GM12865 (cell line): Measurements from ENCODE around the gene DCTN3.

Experiments used
- DNase-seq: peaks from one replicate; pipeline ENCODE4 v3.0.0; 2010; ENCODE audit warnings: low read depth
- H3K4me3 ChIP-seq: 2 replicates; pipeline ENCODE4 v1.5.1; 2011; ENCODE audit warnings: mild to moderate bottlenecking, low read depth, low read length, control low read depth
- TF ChIP-seq, protein P1 (sequence below): IDR thresholded peaks from 2 replicates; pipeline ENCODE4 v1.5.1; 2011; ENCODE audit warnings: low read length, control low read depth, low read depth, inconsistent platforms; ENCODE audit not compliant: insufficient read depth; ENCODE audit errors: missing control alignments

The DCTN3 gene

DNA sequence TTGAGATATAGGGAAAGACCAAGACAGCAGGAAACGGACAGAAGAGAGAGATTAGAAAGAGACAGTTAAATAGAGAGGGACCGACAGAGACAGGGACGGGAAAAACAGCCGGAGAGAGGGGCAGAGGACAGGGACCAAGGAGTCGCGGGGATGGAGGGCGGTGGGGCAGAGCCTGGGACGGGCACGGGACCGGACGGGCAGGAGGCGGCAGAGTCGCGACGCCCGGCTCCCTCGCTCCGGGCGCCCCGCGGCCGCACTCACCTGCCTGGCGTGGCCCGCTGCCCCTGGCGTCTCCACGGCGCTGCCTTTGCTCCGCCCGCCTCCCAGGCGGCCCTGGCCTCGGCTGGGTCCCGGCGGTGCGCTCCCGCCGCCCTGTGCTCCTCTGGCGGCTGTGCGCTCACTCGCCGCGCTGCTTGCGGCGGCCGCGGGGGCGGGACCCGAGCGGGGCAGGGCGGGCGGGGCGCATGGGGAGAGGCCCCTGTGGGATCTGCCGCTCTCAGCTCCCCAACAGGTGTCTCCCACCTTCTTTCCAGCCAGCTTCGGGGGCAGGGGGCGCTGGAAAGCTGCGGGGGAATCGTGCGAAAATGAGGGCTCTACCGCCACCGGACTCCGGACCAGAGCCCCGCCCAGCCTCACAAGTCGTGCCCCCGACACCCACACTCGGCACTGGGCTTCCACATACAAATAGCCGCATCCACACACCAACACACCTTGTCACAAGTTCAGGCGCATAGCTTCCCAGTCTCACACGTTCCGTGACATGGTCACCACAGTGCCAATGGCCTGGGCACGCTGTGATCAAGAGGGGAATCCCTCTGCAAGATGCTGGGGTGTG is 8.6 kb upstream of the DCTN3 start, which contains the start of gene ARID3C:
ARID3C (minus strand) TSS at position 411 of the 835 bp plus-strand sequence. CDS start 1,052 bp downstream, outside the sequence.
- no peak for DNase-seq
- H3K4me3 ChIP-seq, result no peak within 1 kb of the TSS
- TF ChIP-seq, protein P1, sequence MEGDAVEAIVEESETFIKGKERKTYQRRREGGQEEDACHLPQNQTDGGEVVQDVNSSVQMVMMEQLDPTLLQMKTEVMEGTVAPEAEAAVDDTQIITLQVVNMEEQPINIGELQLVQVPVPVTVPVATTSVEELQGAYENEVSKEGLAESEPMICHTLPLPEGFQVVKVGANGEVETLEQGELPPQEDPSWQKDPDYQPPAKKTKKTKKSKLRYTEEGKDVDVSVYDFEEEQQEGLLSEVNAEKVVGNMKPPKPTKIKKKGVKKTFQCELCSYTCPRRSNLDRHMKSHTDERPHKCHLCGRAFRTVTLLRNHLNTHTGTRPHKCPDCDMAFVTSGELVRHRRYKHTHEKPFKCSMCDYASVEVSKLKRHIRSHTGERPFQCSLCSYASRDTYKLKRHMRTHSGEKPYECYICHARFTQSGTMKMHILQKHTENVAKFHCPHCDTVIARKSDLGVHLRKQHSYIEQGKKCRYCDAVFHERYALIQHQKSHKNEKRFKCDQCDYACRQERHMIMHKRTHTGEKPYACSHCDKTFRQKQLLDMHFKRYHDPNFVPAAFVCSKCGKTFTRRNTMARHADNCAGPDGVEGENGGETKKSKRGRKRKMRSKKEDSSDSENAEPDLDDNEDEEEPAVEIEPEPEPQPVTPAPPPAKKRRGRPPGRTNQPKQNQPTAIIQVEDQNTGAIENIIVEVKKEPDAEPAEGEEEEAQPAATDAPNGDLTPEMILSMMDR, result no peak

DNA sequence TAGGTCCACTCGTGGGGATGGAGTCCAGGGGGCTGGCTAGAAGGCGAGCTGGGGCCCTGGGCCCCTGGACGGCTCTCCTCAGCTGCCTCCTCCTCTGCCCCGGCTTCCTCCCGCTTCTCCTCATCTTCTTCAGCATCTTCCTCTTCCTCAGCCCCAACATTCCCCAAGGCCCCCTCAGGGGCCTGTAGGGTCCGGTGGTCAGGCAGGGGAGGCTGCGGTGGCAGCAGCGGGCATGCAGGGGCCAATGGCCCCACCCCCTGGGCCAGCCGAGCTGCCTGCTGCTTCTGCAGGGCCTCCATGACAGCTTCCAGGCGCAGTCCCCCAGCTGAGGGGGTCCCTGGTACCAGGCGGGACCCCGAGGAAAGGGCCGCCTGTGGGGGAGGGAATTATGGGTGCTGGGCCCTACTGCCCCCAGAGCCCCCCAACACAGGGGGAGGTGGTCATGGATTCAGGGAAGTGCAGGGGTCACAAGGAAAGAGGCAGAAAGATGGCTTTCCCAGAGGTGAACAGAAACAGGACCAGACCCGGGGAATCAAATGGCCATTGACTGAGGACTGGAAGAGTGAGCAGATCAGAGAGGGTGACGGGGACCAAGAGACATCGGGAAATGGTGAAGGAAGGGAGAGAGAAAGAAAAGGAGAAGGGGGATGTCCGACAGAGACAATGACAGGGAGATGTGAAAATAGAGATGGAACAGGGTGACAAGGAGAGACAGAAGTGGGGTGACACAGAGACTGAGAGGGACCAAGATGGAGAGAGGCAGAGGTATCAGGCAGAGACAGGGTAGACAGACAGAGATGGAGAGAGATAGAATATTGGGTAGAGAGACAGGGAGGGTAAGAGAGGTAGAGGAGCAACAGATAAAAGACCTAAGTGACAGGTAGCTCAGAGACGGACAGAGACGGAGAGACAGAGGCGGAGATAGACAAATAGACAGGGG is 7.7 kb upstream of the DCTN3 start:
- DNase-seq, result no peak
- no peak overlapping the region for H3K4me3 ChIP-seq
- TF ChIP-seq, protein P1, result no peak

DNA sequence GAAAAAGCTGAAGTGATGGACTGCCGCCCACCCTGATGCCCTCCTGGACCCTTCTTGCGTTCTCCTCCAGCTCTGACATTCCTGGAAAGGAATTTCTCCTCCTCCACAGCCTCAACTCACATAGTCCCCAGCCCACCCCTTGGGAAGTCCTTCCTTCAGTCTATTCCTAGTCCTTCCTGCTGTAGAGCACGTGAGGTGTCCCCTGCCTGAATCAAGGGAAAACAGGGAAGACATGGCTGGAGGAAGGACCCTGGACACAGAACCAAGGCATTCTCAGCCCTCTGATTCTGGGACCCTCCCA is 4.8 kb upstream of the DCTN3 start:
- H3K4me3 ChIP-seq, result no peak overlapping the region
- DNase-seq, result no peak
- TF ChIP-seq, protein P1, result no peak

DNA sequence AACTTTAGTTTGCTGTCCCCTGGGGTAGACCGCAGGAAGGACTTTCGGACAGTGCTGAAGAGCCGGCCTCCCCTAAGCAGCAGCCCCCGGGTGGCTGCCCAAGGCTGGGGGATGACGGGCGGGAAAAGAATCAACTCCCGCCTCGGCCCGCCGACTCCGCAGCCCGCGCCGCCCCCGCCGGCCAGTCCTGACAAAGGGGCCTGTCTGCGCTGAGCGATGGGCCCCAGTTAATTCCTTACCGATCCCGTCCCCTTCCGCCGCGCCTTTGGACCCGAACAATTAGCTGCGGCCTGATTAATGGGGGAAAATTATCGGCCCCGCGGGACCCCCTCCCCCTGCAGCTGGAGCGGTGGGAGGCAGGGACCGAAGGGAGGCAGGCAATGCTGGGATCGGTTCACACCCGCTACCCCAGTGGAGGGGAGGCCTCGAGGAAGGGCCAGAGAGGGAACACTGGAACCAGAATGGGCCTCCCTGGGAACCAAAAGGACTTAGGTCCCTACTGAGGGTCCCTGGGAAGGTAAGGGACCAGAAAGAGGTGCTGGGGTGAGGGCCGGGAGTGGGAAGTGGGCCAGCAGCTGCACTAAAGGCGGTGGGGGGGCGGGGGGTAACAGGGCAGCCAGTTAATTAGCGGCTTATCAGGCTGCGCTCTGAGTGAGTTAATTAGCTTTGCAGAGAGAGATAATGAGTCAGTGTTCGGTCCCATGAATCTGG is 4.3 kb upstream of the DCTN3 start:
- DNase-seq, result no peak
- H3K4me3 ChIP-seq, result no peak overlapping the region
- TF ChIP-seq, protein P1, result no peak

DNA sequence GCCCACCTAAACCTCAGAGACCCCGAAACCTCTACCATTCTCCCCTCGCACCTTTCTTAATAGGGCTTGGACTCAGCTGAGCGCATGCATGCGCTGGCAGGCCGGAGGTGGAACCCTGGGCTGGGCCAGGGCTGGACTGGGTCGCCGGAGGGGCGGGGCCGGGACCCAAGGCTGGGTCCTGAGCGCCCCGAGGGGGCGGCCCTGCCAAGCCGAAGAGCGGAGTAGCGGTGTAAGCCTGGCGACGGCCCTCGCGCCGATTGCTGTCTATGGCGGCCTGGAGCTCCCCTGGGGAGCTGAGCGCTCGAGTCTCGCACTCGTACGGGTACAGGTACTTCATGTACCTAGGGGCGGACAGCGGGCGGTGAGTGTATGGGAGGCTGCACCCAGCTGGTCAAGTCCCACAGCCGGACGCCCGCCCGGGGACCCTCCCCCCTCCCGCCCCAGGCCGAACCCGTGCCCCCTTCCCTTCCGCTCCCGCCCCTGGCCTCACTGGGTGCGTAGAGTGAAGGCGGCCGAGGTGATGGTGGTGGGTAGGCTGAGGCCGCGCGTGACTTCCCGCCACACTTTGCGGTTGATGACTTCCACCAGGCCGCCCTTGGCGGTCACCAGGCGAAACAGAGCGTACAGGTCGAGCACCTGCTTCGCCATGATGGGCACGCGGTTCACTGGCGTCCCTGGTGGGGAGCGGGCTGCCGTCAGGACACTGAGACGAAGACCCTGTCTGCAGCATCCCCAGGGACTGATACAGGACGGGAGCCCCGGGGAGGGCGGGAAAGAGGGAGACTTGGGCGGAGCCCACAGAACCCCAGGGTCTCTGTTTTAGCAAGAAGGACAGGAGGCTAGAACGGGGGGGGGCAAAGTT is 3.3 kb upstream of the DCTN3 start:
- H3K4me3 ChIP-seq, result no peak overlapping the region
- TF ChIP-seq, protein P1, result no peak
- no peak for DNase-seq

DNA sequence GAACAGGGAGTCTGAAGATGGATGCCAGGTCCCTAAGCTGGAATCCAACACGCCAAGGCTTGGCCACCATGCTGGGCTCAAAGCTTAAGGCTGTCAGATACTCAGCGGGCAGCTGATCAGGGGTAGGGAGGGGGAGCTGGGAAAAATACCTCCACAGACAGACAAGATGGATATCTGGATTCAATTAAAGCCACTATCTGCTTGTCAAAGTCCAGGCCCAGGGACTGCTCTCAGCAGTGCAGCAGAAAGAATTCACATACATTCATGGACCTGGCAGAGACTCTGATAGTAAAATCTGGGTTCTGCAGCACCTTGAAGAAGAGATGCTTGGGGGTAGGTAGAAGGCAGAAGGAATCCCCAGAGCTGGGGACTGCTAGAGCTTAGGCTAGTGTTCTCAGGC is 5.2 kb downstream of the DCTN3 start:
- TF ChIP-seq, protein P1, result no peak
- DNase-seq, result no peak
- no peak overlapping the region for H3K4me3 ChIP-seq
